ENCODE measurements around the gene CAMSAP1. TPM values are rescaled to one million over a fixed set of nuclear protein-coding genes. Genes with fewer than 3 reads are reported as not detected.

Gene CAMSAP1
- total and polyA plus RNA-seq, 10 donors, result 2.4 to 34.3 (median 19.8) TPM

DNA sequence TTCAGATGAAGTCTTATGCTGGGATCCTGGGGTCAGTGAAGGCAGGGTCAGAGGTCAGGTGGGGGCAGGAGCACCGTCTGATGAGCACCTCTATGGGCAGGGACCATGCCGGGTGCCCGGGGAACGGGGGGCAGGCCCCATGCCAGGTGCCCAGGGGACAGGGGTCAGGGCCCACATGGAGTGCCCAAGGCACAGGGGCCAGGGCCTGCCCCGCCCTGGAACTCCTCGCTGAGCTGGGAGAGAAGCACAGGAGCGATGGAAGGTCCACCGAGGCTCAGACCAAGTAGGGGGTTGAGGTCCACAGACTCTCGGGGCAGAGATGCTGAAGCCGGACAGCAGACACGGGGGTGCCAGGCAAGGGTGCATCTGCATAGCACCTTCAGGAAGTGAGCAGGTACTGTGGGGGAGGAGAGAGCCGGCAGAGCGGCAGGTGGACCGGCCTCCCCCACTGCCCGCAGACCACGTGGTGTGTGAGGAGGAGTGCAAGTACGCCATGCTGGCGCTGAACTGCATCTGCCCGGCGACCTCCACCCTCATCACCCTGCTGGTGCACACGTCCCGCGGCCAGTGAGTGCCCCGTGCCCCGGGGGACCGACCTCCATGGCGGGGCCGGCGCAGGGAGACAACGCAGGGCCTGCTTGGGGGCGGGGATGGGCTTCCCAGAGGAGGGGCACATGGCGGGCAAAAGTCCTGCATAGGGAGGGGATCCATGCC lies 137.7 kb downstream of the CAMSAP1 start:
- TF ChIP-seq POLR2A (IDR thresholded peaks at IDR 0.05), result no peak
- no peak for TF ChIP-seq CTCF (IDR thresholded peaks at IDR 0.05 in 8 of 11, conservative IDR thresholded peaks at IDR 0.05 in 3 of 11)
- TF ChIP-seq POLR2AphosphoS5 (IDR thresholded peaks at IDR 0.05), result no peak
- no peaks in the 10 kb centered on the region for H3K4me1 ChIP-seq
- no peak for DNase-seq
- 86 to 97% (median 92%) methylated on average over 26 to 32 of the region's 32 CpGs for WGBS, 5 donors
- no peak overlapping the region for H3K4me3 ChIP-seq
- peaks cover 0 to 59% (median 0%) of the 10 kb centered on the region in 6 donors for H3K36me3 ChIP-seq
- intact Hi-C loops (cut with DNase I; ENCODE audit: low total_unique reads), result no loop called here
- peaks cover 0 to 32% (median 19%) of the 10 kb centered on the region in 8 donors for H3K9me3 ChIP-seq
- H3K27me3 ChIP-seq (replicated peaks in 1 of 7), result peaks cover 0 to 16% (median 0%) of the 10 kb centered on the region in 7 donors
- no peak overlapping the region for H3K27ac ChIP-seq

DNA sequence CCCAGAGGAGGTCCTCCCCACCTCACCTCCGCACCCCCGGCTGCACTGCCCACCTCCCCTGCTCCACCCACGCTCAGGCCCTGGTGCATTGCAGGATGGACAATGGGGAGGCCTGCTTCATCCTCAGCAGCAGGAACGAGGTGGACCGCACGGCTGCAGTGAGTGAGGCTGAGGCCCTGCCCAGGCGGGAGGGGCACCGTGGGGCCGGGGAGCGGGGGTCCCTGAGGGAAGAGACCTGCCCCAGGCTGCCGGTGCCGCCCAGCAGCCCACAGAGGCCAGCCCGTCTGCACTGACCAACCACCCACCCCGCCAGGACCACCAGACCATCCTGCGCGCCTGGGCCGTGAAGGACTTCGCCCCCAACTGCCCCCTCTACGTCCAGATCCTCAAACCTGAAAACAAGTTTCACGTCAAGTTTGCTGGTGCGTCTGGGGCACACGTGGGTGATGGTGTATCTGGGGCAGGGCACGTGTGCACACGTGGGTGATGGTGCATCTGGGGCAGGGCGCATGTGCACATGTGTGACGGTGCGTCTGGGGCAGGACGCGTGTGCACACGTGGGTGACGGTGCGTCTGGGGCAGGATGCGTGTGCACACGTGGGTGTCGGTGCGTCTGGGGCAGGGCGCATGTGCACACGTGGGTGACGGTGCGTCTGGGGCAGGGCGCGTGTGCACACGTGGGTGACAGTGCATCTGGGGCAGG lies 138.7 kb downstream of the CAMSAP1 start:
- WGBS, 5 donors, result 88 to 93% (median 90%) methylated on average over 32 to 43 of the region's 43 CpGs
- intact Hi-C loops (cut with DNase I; ENCODE audit: low total_unique reads), result no loop called here
- Histone ChIP-seq H3K36me3 (peaks cover 0 to 59% (median 0%) of the 10 kb centered on the region in 6 donors), H3K27ac (no peak overlapping the region), H3K4me3 (no peak overlapping the region), H3K27me3 (replicated peaks in 1 of 7) (peaks cover 0 to 16% (median 0%) of the 10 kb centered on the region in 7 donors), H3K9me3 (peaks cover 0 to 32% (median 19%) of the 10 kb centered on the region in 8 donors), H3K4me1 (no peaks in the 10 kb centered on the region)
- no peak for DNase-seq
- no peak for TF ChIP-seq POLR2A (IDR thresholded peaks at IDR 0.05)
- TF ChIP-seq CTCF (IDR thresholded peaks at IDR 0.05 in 8 of 11, conservative IDR thresholded peaks at IDR 0.05 in 3 of 11), result no peak
- no peak for TF ChIP-seq POLR2AphosphoS5 (IDR thresholded peaks at IDR 0.05)

- Histone ChIP-seq H3K4me1 (no peaks in the 10 kb centered on the region), H3K27me3 (replicated peaks in 1 of 7) (peaks cover 0 to 5% (median 0%) of the 10 kb centered on the region in 7 donors), H3K9me3 (peaks cover 0 to 32% (median 19%) of the 10 kb centered on the region in 8 donors), H3K27ac (no peak overlapping the region), H3K4me3 (no peak overlapping the region), H3K36me3 (peaks cover 0 to 56% (median 0%) of the 10 kb centered on the region in 6 donors)
- TF ChIP-seq POLR2AphosphoS5 (IDR thresholded peaks at IDR 0.05) (no peak), CTCF (IDR thresholded peaks at IDR 0.05 in 8 of 11, conservative IDR thresholded peaks at IDR 0.05 in 3 of 11) (no peak), POLR2A (IDR thresholded peaks at IDR 0.05) (no peak)
- 88 to 99% (median 93%) methylated on average over 4 of the region's 4 CpGs for WGBS, 5 donors
- intact Hi-C loops (cut with DNase I; ENCODE audit: low total_unique reads), result no loop called here
- DNase-seq, result no peak
Observed at GRCh38 chr9:135766707-135767106, 140.6 kb downstream of the CAMSAP1 start.

DNA sequence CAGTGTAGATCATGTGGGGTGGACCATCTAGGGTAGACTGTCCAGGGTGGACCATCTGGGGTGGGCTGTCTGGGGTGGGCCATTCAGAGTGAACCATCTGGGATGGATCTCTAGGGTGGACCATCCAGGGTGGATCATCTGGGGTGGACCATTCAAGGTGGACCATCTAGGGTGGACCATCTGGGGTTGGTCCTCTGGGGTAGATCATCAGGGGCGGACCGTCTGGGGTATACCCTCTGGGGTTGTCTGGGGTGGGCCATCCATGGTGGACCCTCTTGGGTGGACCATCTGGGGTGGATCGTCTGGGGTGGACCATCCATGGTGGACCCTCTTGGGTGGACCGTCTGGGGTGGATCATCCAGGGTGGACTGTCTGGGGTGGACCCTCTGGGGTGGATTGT lies 141.1 kb downstream of the CAMSAP1 start:
- H3K27ac ChIP-seq, result no peak overlapping the region
- peaks cover 0 to 5% (median 0%) of the 10 kb centered on the region in 7 donors for H3K27me3 ChIP-seq (replicated peaks in 1 of 7)
- H3K4me3 ChIP-seq, result no peak overlapping the region
- WGBS, 5 donors, result 92 to 100% (median 95%) methylated on average over 4 of the region's 4 CpGs
- intact Hi-C loops (cut with DNase I; ENCODE audit: low total_unique reads), result no loop called here
- no peaks in the 10 kb centered on the region for H3K4me1 ChIP-seq
- DNase-seq, result no peak
- H3K36me3 ChIP-seq, result peaks cover 0 to 55% (median 0%) of the 10 kb centered on the region in 6 donors
- TF ChIP-seq CTCF (IDR thresholded peaks at IDR 0.05 in 8 of 11, conservative IDR thresholded peaks at IDR 0.05 in 3 of 11) (no peak), POLR2AphosphoS5 (IDR thresholded peaks at IDR 0.05) (no peak), POLR2A (IDR thresholded peaks at IDR 0.05) (no peak)
- H3K9me3 ChIP-seq, result peaks cover 0 to 32% (median 19%) of the 10 kb centered on the region in 8 donors
